BJ (cell line): ENCODE measurements around the gene STYK1. TPM values are rescaled to one million over a fixed set of nuclear protein-coding genes. Genes with fewer than 3 reads are reported as not detected.
A peak's percentile ranks its signal among the peaks of the same experiment; 100 is the strongest.

Source experiments
- CTCF ChIA-PET: fragments of 350-600 bp; formaldehyde crosslinking; extraction: SDS; loops from one replicate; lab custom pipeline; 2021; ENCODE audit warnings: antibody characterized with exemption, inconsistent platforms; lab: Yijun Ruan, JAX
- POLR2A ChIA-PET: fragments of 300-600 bp; sonication (Branson Sonifier 250); formaldehyde crosslinking; extraction: SDS; loops from one replicate; lab custom pipeline; 2021; ENCODE audit warnings: antibody characterized with exemption; lab: Charles Lee
- DNase-seq: peaks from one replicate; pipeline ENCODE4 v3.0.0-alpha.2; 2011; ENCODE audit warnings: low read depth
- H3K27me3 ChIP-seq: 2 replicates; pipeline ENCODE4 v1.6.0; 2011; ENCODE audit warnings: low read length; ENCODE audit not compliant: control insufficient read depth, insufficient read depth
- H3K36me3 ChIP-seq: 2 replicates; pipeline ENCODE4 v1.5.1; 2011; ENCODE audit warnings: low read length; ENCODE audit not compliant: control insufficient read depth, insufficient read depth
- H3K4me3 ChIP-seq: 2 replicates; pipeline ENCODE4 v1.5.1; 2011; ENCODE audit warnings: low read depth, mild to moderate bottlenecking, control low read depth, low read length
- polyA plus RNA-seq: library from polyadenylated mRNA; depleted of rRNA; stranded (reverse); fragments of >200 nt; gene quantifications from 2 replicates; pipeline ENCODE4 v1.2.3, GENCODE V29; 2011
- TF ChIP-seq, protein P1 (sequence below): IDR thresholded peaks from 2 replicates; pipeline ENCODE4 v1.5.1; 2011; ENCODE audit warnings: low read depth, mild to moderate bottlenecking, control low read depth, inconsistent platforms, low read length, moderate library complexity; ENCODE audit not compliant: insufficient read depth

The STYK1 gene
- polyA plus RNA-seq, 1 experiment: 0.92 TPM

- no peaks in the 10 kb centered on the region for H3K27me3 ChIP-seq
- no peaks in the 10 kb centered on the region for H3K36me3 ChIP-seq
- POLR2A ChIA-PET: no interaction called here
- TF ChIP-seq, protein P1, sequence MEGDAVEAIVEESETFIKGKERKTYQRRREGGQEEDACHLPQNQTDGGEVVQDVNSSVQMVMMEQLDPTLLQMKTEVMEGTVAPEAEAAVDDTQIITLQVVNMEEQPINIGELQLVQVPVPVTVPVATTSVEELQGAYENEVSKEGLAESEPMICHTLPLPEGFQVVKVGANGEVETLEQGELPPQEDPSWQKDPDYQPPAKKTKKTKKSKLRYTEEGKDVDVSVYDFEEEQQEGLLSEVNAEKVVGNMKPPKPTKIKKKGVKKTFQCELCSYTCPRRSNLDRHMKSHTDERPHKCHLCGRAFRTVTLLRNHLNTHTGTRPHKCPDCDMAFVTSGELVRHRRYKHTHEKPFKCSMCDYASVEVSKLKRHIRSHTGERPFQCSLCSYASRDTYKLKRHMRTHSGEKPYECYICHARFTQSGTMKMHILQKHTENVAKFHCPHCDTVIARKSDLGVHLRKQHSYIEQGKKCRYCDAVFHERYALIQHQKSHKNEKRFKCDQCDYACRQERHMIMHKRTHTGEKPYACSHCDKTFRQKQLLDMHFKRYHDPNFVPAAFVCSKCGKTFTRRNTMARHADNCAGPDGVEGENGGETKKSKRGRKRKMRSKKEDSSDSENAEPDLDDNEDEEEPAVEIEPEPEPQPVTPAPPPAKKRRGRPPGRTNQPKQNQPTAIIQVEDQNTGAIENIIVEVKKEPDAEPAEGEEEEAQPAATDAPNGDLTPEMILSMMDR: no peak
- H3K4me3 ChIP-seq: no peak overlapping the region
- CTCF ChIA-PET: interaction anchor here (1.0 to 1.5 kb wide), 3 partner anchors 8 to 56 kb away, joined by 3 to 4 read pairs (median 3); no protein-coding TSS in a partner anchor
- peak; percentile 57 for DNase-seq
Measured at GRCh38 chr12:10618338-10618987, 55.4 kb downstream of the STYK1 start.

GRCh38 chr12:10617863-10618262 lies 56.0 kb downstream of the STYK1 start:
- POLR2A ChIA-PET: no interaction called here
- TF ChIP-seq, protein P1: no peak
- Histone ChIP-seq H3K36me3 (no peaks in the 10 kb centered on the region), H3K4me3 (no peak overlapping the region), H3K27me3 (no peaks in the 10 kb centered on the region)
- DNase-seq: no peak
- CTCF ChIA-PET: interaction anchor here (1.0 to 1.5 kb wide), 2 partner anchors 9 to 57 kb away, joined by 3 read pairs; no protein-coding TSS in a partner anchor

DNA sequence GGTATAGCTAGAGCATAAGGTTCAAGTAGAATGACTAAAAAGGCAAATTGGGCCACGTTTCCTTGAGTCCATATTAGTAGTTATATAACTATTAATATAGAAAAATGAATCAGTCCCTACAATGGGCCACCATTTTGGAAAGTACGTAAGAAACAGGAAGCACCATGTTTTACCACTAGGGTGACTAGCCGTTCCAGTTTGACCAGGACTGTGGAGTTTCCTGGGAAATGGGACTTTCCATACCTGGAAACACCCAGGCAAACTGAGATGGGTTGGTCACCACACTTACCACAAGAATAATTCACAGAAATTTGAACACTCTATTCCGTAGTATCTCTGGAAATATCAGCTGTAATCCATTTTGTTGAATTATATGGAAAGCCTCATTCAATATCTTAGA lies 58.3 kb downstream of the STYK1 start:
- TF ChIP-seq, protein P1: no peak
- ChIA-PET CTCF (no interaction called here), POLR2A (no interaction called here)
- Histone ChIP-seq H3K27me3 (no peaks in the 10 kb centered on the region), H3K4me3 (no peak overlapping the region), H3K36me3 (peaks cover 1% of the 10 kb centered on the region; the same call in 1 of the 2 replicates)
- no peak for DNase-seq

- ChIA-PET CTCF (interaction anchor here (0.7 to 2.5 kb wide), 5 partner anchors 12 to 136 kb away, joined by 3 to 6 read pairs (median 4); no protein-coding TSS in a partner anchor), POLR2A (no interaction called here)
- Histone ChIP-seq H3K27me3 (no peaks in the 10 kb centered on the region), H3K36me3 (peaks cover 2% of the 10 kb centered on the region; the same call in 1 of the 2 replicates), H3K4me3 (peak overlapping the region; percentile 65)
- TF ChIP-seq, protein P1: no peak
- DNase-seq: no peak
Measured at GRCh38 chr12:10614056-10614370, 59.8 kb downstream of the STYK1 start.

GRCh38 chr12:10613349-10614055 lies 60.4 kb downstream of the STYK1 start, which contains the start of gene MAGOHB:
Gene MAGOHB, minus strand, starts transcription at chr12:10613609. Its CDS starts 77 bp downstream, at chr12:10613532.
- peak; percentile 58 for DNase-seq
- peak within 1 kb of the TSS; percentile 65 for H3K4me3 ChIP-seq
- ChIA-PET POLR2A (interaction anchor here (0.7 kb wide), 1 partner anchor 121 kb away, joined by 3 read pairs; no protein-coding TSS in a partner anchor), CTCF (interaction anchor here (0.7 to 2.5 kb wide), 4 partner anchors 12 to 136 kb away, joined by 3 to 6 read pairs (median 4); no protein-coding TSS in a partner anchor)
- H3K36me3 ChIP-seq: peaks cover 4% of the 10 kb centered on the region; the same call in 1 of the 2 replicates
- H3K27me3 ChIP-seq: no peaks in the 10 kb centered on the region
- TF ChIP-seq, protein P1: no peak
